Sigmoid colon (tissue), 4 donors: Measurements from ENCODE around the gene B3GALNT2.

Experiments used
- CTCF ChIP-seq, 4 experiments: fragments of 450-650 bp in 3 of 4; fragments of 200-600 bp in 1 of 4; IDR thresholded peaks; one replicate each; pipeline ENCODE4 v1.5.1; 2016 to 2019; ENCODE audit warnings: antibody characterized with exemption in 4 of 4, mild to moderate bottlenecking in 3 of 4, moderate library complexity in 2 of 4
- EP300 ChIP-seq, 4 donors: sonication (generic); formaldehyde crosslinking; IDR thresholded peaks; one replicate each; pipeline ENCODE4 v1.6.1; 2017; ENCODE audit warnings: antibody characterized with exemption in 4 of 4
- POLR2A ChIP-seq, 2 donors: fragments of 450-650 bp; IDR thresholded peaks; one replicate each; pipeline ENCODE4 v1.6.1; 2016; ENCODE audit warnings: antibody characterized with exemption in 2 of 2, mild to moderate bottlenecking in 2 of 2, moderate library complexity in 2 of 2

- TF ChIP-seq POLR2A (IDR thresholded peaks at IDR 0.05) (no peak), CTCF (IDR thresholded peaks at IDR 0.05) (no peak), EP300 (IDR thresholded peaks at IDR 0.05) (no peak)
Measured at GRCh38 chr1:235455823-235456222, 48.4 kb downstream of the B3GALNT2 start.
